HFF-Myc (cell line): ENCODE results near the gene FAM209A.
"Not testable (repeated sequence)": the region's sequence is repeated elsewhere in the genome, so short reads cannot be mapped to it uniquely, and the experiment has no call there.

Experiments used
- DNase-seq: peaks from one replicate; pipeline ENCODE4 v3.0.0-alpha.2; 2011; ENCODE audit warnings: low read depth; ENCODE audit errors: extremely low read depth
- H3K4me3 ChIP-seq: replicated peaks from 2 replicates; pipeline ENCODE4 v1.5.1; 2011; ENCODE audit warnings: low read depth, mild to moderate bottlenecking, control low read depth, low read length
- CTCF ChIP-seq: IDR thresholded peaks from 2 replicates; pipeline ENCODE4 v1.5.1; 2012; ENCODE audit warnings: mild to moderate bottlenecking, low read depth, low read length, control low read depth; ENCODE audit errors: missing control alignments

Gene FAM209A

GRCh38 chr20:56518721-56519398 lies 5.7 kb upstream of the FAM209A start:
- TF ChIP-seq CTCF, result no peak
- H3K4me3 ChIP-seq, result no peak overlapping the region

GRCh38 chr20:56519551-56519950 lies 5.0 kb upstream of the FAM209A start:
- TF ChIP-seq CTCF, result no peak
- no peak overlapping the region for H3K4me3 ChIP-seq
- DNase-seq, result no peak

More at GRCh38 chr20:56518721-56519398, 5.7 kb upstream of the FAM209A start:
- DNase-seq, result no peak

- H3K4me3 ChIP-seq, result no peak overlapping the region
- no peak for TF ChIP-seq CTCF
- DNase-seq, result no peak
Measured at GRCh38 chr20:56520180-56520579, 4.4 kb upstream of the FAM209A start.

GRCh38 chr20:56520746-56521354 lies 3.7 kb upstream of the FAM209A start:
- DNase-seq, H3K4me3 ChIP-seq: not testable (repeated sequence)

GRCh38 chr20:56522311-56522710 lies 2.2 kb upstream of the FAM209A start:
- no peak for TF ChIP-seq CTCF
- DNase-seq, result no peak
- no peak overlapping the region for H3K4me3 ChIP-seq

- DNase-seq, result no peak
- no peak for TF ChIP-seq CTCF
- no peak overlapping the region for H3K4me3 ChIP-seq
Measured at GRCh38 chr20:56527521-56527920, 3.0 kb downstream of the FAM209A start.

GRCh38 chr20:56532946-56533345 lies 8.4 kb downstream of the FAM209A start, which contains the start of gene FAM209B:
TSS of gene FAM209B (plus strand) at chr20:56533246. CDS start at chr20:56533342, 96 bp downstream.
- not testable (repeated sequence) for H3K4me3 ChIP-seq, DNase-seq

- no peak overlapping the region for H3K4me3 ChIP-seq
- DNase-seq, result no peak
- no peak for TF ChIP-seq CTCF
Measured at GRCh38 chr20:56537997-56538396, 13.5 kb downstream of the FAM209A start.
